Ascending aorta (tissue), 2 donors: ENCODE data around the gene SFMBT2. TPM values are rescaled to one million over a fixed set of nuclear protein-coding genes. Genes with fewer than 3 reads are reported as not detected.

Source experiments
- DNase-seq, 2 donors: peaks; one replicate each; pipeline ENCODE4 v3.0.0-alpha.2; 2019; ENCODE audit warnings: low spot score in 2 of 2
- H3K27ac ChIP-seq, 2 donors: fragments of 200-600 bp; sonication (generic); one replicate each; pipeline ENCODE4 v1.5.1; 2016 to 2017; ENCODE audit warnings: mild to moderate bottlenecking in 1 of 2
- H3K27me3 ChIP-seq: fragments of 200-600 bp; sonication (generic); one replicate; pipeline ENCODE4 v1.5.1; 2017
- H3K36me3 ChIP-seq, 2 donors: fragments of 200-600 bp; sonication (generic); one replicate each; pipeline ENCODE4 v1.5.1; 2016
- H3K4me1 ChIP-seq, 2 donors: fragments of 200-600 bp; sonication (generic); one replicate each; pipeline ENCODE4 v1.5.1; 2016 to 2017; ENCODE audit warnings: mild to moderate bottlenecking in 1 of 2
- H3K4me3 ChIP-seq, 2 donors: fragments of 200-600 bp; sonication (generic); one replicate each; pipeline ENCODE4 v1.5.1; 2016 to 2017; ENCODE audit warnings: mild to moderate bottlenecking in 1 of 2
- H3K9me3 ChIP-seq, 2 donors: fragments of 200-600 bp; sonication (generic); one replicate each; pipeline ENCODE4 v1.5.1; 2016
- intact Hi-C: fragments of 100-400 bp; cut with DNase I; formaldehyde crosslinking; loops from one replicate; pipeline ENCODE4 v1.15.1; 2023
- total RNA-seq: library from RNA; depleted of rRNA; stranded (reverse); fragments of >200 nt; gene quantifications from one replicate; pipeline ENCODE4 v1.1.0, GENCODE V29; 2016
- TF ChIP-seq, protein P1 (sequence below), 3 experiments: fragments of 200-600 bp in 2 of 3; fragments of 450-650 bp in 1 of 3; sonication (generic) in 2 of 3; IDR thresholded peaks; one replicate each; pipeline ENCODE4 v1.5.1; 2016 to 2019; ENCODE audit warnings: antibody characterized with exemption in 3 of 3, mild to moderate bottlenecking in 1 of 3, moderate library complexity in 1 of 3

The SFMBT2 gene
- total RNA-seq, 1 donor from 2014 or later: 2.2 TPM

DNA sequence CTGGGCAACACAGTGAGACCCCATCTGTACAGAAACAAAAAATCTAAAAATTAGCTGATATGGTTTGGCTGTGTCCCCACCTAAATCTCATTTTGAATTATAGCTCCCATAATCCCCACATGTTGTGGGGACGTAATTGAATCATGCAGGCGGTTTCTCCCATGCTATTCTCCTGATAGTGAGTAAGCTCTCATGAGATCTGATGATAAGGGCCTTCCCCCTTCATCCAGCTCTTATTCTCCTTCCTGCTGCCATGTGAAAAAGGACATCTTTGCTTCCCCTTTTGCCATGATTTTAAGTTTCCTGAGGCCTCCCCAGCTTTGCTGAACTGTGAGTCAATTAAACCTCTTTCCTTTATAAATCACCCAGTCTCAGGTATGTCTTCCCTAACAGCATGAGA, 136.5 kb downstream of the SFMBT2 start:
- Histone ChIP-seq H3K27me3 (no peaks in the 10 kb centered on the region), H3K9me3 (no peaks in the 10 kb centered on the region), H3K27ac (no peak overlapping the region), H3K36me3 (no peaks in the 10 kb centered on the region), H3K4me3 (no peak overlapping the region), H3K4me1 (no peaks in the 10 kb centered on the region)
- no peak for DNase-seq
- TF ChIP-seq, protein P1, sequence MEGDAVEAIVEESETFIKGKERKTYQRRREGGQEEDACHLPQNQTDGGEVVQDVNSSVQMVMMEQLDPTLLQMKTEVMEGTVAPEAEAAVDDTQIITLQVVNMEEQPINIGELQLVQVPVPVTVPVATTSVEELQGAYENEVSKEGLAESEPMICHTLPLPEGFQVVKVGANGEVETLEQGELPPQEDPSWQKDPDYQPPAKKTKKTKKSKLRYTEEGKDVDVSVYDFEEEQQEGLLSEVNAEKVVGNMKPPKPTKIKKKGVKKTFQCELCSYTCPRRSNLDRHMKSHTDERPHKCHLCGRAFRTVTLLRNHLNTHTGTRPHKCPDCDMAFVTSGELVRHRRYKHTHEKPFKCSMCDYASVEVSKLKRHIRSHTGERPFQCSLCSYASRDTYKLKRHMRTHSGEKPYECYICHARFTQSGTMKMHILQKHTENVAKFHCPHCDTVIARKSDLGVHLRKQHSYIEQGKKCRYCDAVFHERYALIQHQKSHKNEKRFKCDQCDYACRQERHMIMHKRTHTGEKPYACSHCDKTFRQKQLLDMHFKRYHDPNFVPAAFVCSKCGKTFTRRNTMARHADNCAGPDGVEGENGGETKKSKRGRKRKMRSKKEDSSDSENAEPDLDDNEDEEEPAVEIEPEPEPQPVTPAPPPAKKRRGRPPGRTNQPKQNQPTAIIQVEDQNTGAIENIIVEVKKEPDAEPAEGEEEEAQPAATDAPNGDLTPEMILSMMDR (IDR thresholded peaks at IDR 0.05): no peak
- intact Hi-C loops: no loop called here

DNA sequence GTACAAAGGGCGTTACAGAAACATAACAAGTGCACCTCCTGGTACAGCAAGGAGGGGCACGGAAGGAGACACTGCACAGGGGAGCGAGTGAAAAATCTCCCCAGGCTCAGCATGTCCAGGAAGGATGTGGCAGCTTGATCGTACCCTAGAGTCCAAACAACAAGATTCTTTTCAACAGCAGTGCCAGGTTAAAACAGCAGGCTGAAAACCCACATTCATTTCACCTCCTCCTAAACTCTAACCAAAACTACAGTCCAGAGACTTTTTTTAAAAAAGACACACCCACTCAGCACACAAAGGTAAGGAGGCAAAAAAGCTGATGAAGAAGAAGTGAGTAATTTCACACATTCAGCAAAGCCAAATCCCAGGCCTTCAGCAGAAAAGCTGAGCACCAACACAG, 138.8 kb downstream of the SFMBT2 start:
- Histone ChIP-seq H3K9me3 (no peaks in the 10 kb centered on the region), H3K27ac (no peak overlapping the region), H3K36me3 (no peaks in the 10 kb centered on the region), H3K27me3 (no peaks in the 10 kb centered on the region), H3K4me3 (no peak overlapping the region), H3K4me1 (no peaks in the 10 kb centered on the region)
- TF ChIP-seq, protein P1 (IDR thresholded peaks at IDR 0.05): no peak
- intact Hi-C loops: no loop called here
- no peak for DNase-seq

DNA sequence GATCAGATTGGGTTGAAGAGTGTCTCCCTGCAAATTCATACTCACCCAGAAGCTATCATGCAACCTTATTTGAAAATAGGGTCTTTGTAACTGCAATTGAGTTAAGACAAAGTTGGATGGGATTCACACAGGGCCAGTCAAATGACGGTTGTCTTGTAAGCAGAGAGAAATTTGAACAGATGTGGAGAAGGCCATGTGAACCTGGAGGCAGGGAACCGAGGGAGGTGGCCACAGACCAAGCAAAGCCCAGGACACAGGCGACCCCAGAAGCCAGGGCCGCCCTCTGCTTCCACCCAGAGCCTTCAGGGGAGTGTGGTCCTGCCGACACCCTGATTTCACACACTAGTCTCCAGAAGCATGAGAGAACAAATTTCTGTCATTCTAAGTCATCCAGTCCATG, 140.8 kb downstream of the SFMBT2 start:
- no peak for DNase-seq
- H3K4me3 ChIP-seq: no peak overlapping the region
- no peaks in the 10 kb centered on the region for H3K4me1 ChIP-seq
- no peaks in the 10 kb centered on the region for H3K9me3 ChIP-seq
- intact Hi-C loops: no loop called here
- TF ChIP-seq, protein P1 (IDR thresholded peaks at IDR 0.05): no peak
- no peaks in the 10 kb centered on the region for H3K27me3 ChIP-seq
- H3K36me3 ChIP-seq: no peaks in the 10 kb centered on the region
- no peak overlapping the region for H3K27ac ChIP-seq

DNA sequence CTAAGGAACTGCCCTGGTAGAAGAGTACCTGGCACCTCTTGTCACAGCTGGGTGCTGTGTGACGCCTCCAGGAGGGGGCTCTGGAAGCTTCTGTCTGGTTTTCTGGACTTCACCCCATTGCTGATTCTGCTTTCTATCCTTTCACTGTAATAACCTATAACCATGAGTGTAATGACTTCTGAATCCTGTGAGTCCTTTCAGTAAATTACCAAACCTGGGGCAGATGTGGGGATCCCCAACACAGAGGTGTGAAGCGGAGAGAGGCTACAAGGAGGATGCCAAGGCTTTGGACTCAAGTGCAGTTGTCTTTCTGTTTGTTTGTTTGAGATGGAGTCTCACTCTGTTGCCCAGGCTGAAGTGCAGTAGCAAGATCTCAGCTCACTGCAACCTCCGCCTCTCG, 143.7 kb downstream of the SFMBT2 start:
- Histone ChIP-seq H3K27ac (no peak overlapping the region), H3K4me3 (no peak overlapping the region), H3K27me3 (no peaks in the 10 kb centered on the region), H3K9me3 (no peaks in the 10 kb centered on the region), H3K4me1 (no peaks in the 10 kb centered on the region), H3K36me3 (no peaks in the 10 kb centered on the region)
- TF ChIP-seq, protein P1 (IDR thresholded peaks at IDR 0.05): no peak
- intact Hi-C loops: no loop called here
- no peak for DNase-seq

DNA sequence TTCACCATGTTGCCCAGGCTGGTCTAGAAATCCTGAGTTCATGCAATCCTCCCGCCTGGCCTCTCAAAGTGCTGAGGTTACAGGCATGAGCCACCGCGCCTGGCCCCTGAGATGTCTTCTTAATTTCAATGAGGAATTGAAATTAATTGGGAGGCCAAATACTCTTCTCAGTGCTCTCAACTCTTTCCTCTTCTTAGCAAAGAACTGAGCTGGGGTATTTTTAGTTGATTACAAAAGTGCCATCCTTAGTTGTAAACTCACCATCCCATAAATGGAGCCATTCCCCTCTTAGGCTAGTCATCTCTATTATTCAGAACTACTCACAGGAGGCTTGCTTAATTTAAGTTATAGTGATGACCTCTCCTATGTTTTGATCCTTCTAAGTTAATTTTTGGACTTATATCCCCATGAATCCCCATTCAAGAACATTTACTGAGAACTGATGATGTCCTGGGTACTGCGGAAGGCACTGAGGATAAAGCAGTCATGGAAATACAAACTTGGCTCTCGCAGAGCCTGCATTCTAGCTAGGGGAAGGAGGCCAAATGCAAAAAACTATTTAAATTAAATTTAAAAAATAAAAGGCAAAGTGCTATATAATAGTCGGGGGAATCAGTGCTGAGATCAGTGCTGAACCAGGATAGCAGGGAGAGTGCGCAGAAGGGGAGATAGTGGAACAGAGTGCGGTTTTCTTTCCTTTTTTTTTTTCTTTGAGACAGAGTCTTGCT, 145.3 kb downstream of the SFMBT2 start:
- TF ChIP-seq, protein P1 (IDR thresholded peaks at IDR 0.05): no peak
- intact Hi-C loops: no loop called here
- DNase-seq: no peak
- no peak overlapping the region for H3K4me3 ChIP-seq
- H3K9me3 ChIP-seq: no peaks in the 10 kb centered on the region
- H3K4me1 ChIP-seq: no peaks in the 10 kb centered on the region
- H3K27ac ChIP-seq: no peak overlapping the region
- no peaks in the 10 kb centered on the region for H3K27me3 ChIP-seq
- H3K36me3 ChIP-seq: no peaks in the 10 kb centered on the region
